HPDE6-E6E7 (cell line): ENCODE data around the gene SH2D4B.

Experiments
- DNase-seq: peaks from one replicate; pipeline ENCODE4 v3.0.0; 2011; ENCODE audit warnings: missing footprints; ENCODE audit errors: extremely low spot score

The SH2D4B gene

GRCh38 chr10:80504158-80504811, 33.4 kb upstream of the SH2D4B start:
- no peak for DNase-seq

GRCh38 chr10:80504897-80505465, 32.7 kb upstream of the SH2D4B start:
- no peak for DNase-seq

DNA sequence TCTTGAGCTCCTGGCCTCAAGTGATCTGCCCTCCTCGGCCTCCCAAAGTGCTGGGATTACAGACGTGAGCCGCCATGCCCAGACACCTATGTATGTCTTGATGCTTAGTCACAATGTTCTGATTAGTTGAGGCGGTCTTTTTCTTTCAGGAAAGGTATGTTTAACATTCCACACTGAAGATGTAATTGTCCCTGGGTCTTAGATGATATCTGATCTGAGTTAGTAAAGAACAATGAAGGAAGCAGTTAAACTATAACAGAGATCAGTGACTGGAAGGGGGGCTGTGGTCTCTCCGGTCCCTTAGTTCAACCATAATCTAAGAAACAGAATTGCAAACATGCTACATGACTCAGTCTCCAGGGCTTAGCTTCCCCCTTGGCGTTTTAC, 31.5 kb upstream of the SH2D4B start:
- DNase-seq = peak; percentile 76

DNA sequence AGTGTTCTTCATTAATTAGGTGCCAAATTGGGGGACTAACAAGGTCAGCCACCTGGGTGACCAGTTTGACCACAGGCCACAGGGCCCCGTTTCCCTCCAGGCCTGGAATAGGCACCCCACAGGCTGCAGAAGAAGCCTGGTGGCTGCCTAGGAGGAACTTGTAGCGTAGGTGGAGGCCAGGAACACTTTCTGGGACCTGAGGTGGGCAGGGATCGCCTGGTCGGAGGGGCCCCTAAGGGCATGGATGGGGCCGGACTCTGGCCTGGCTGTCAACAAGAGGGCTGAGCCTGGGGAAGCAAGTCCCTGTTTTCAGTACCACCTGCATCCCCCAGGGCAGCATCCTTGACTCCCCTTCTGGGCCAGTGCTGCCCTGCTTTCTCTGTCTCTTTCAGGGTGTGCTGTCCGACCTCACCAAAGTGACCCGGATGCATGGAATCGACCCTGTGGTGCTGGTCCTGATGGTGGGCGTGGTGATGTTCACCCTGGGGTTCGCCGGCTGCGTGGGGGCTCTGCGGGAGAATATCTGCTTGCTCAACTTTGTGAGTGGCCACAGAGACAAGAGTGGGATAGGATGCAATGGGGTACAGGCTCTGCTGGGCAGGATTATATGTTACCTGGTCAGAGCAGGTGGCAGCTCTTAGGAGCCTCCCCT, 30.7 kb upstream of the SH2D4B start:
- no peak for DNase-seq

- no peak for DNase-seq
Measured at GRCh38 chr10:80509108-80509402, 28.6 kb upstream of the SH2D4B start.

GRCh38 chr10:80509403-80510161, 28.1 kb upstream of the SH2D4B start:
- DNase-seq = no peak

- DNase-seq = no peak
Measured at GRCh38 chr10:80512031-80512526, 25.6 kb upstream of the SH2D4B start.

- no peak for DNase-seq
Measured at GRCh38 chr10:80513106-80513505, 24.6 kb upstream of the SH2D4B start.

- no peak for DNase-seq
Measured at GRCh38 chr10:80515511-80515910, 22.2 kb upstream of the SH2D4B start.

GRCh38 chr10:80515941-80516340, 21.8 kb upstream of the SH2D4B start:
- no peak for DNase-seq

DNA sequence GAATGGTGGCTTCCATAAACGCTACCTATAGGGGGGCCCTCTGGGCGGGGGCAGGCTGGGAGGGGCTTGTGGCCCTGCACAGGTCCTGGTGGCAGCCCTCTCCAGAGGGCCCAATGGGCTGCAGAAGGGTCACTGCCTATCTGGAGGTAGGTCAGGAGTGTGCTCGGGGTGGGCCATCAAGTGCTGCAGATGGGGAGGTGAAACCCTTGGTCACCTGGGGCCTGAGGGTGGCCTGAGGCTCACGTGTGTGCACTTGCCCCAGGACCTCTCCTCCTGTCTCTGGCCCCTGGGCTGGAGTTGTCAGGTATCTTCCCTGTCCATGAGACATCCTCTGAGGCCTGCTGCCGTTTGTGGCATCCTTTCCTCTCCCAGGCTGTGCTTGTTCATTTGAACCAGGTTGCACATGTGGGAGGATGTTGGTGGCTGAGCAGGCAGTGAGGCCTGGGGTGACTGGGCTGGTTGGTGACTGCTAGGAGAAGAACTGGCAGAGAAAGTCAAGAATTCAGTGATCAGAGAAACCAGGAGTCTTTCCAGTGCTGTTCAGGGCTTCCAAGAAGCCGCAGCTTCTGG, 21.1 kb upstream of the SH2D4B start:
- no peak for DNase-seq

DNA sequence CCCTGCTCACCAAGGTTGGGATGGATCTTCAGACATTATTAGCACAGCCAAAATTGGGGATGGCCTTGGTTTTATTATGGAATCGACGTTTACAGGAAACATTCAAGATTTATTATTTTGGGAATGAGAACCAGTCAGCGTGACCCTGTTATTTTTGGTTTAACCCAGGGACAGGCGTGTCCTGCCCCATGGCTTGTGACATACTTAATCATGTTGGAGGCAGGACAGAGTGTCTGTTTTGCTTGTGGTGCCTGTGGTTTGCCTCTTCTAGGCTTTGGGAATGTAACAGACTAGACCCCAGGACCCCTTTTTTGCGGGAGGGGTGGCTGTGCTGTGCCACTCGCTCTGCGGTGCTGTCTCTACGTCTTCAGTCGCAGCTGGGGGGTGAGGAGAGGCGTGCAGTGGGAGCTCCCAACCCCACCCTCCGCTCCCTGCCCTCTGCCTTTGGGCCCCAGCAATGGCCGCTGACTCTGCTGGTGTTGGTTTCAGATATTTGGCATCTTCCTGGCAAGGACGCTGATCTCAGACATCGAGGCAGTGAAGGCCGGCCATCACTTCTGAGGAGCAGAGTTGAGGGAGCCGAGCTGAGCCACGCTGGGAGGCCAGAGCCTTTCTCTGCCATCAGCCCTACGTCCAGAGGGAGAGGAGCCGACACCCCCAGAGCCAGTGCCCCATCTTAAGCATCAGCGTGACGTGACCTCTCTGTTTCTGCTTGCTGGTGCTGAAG, 20.1 kb upstream of the SH2D4B start:
- no peak for DNase-seq

DNA sequence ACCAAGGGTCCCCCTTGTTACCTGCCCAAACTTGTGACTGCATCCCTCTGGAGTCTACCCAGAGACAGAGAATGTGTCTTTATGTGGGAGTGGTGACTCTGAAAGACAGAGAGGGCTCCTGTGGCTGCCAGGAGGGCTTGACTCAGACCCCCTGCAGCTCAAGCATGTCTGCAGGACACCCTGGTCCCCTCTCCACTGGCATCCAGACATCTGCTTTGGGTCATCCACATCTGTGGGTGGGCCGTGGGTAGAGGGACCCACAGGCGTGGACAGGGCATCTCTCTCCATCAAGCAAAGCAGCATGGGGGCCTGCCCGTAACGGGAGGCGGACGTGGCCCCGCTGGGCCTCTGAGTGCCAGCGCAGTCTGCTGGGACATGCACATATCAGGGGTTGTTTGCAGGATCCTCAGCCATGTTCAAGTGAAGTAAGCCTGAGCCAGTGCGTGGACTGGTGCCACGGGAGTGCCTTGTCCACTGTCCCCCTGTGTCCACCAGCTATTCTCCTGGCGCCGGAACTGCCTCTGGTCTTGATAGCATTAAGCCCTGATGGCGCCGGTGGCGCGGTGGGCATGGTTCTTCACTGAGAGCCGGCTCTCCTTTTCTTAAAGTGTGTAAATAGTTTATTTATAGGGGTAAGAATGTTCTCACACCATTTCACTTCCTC, 19.4 kb upstream of the SH2D4B start:
- no peak for DNase-seq

DNA sequence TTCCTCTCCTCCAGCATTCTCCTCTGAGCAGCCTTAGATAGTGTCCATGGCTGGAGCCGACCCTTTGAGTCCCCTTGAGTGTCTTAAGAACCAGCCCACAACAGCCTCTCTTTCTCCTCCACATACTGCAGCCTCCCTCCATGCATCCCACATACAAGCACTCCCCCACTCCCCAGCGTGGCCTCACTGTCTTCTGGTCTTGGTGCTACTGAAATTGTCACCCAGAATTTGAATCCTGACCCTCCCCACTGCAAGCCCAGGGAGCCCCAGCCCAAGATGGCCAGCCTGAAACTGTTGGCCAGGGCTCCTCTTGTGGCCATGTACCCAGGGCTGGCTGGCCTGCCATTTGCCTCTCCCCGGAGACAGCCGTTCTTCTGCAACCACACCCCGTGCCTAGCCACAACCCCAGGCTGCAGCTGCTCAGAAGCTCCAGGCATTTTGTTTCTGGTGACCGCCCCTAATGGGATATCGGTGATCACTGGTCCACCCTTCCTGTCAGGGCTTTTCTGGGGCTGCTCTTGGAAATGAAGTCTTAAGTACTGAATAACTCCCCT, 18.8 kb upstream of the SH2D4B start:
- no peak for DNase-seq

- DNase-seq = no peak
Measured at GRCh38 chr10:80519936-80520650, 17.6 kb upstream of the SH2D4B start.

- no peak for DNase-seq
Measured at GRCh38 chr10:80520661-80521470, 16.8 kb upstream of the SH2D4B start.

DNA sequence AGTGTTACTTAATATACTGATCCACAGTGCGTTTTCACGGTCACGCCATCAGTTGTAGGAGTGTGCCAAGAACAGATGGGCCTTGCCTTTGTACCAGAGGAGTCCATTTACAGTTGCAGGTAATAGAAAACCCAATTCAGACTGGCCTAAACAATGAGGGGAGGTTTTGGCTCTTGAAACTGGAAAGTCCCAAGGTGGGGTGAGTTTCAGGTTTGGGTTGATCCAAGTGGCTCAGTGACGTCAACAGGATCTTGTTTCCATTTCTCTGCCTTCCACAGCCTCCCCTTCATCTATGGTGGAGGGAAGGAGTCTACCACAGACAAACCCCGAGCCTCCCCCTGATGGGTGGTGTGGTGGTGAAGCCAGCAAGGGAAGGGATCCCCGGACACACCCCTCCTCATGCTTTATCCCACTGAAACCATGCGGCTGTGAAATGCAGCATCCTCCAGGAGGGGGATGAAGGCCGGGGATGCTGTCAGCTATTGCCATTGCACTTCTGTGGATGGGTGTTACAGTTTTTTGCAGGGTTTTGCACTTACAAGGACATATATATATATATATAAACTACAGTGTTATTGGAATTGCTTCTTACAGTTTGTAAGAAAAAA, 14.8 kb upstream of the SH2D4B start:
- no peak for DNase-seq

- no peak for DNase-seq
Measured at GRCh38 chr10:80523773-80524172, 13.9 kb upstream of the SH2D4B start.
